ENCODE data around the gene SHANK2.

DNA sequence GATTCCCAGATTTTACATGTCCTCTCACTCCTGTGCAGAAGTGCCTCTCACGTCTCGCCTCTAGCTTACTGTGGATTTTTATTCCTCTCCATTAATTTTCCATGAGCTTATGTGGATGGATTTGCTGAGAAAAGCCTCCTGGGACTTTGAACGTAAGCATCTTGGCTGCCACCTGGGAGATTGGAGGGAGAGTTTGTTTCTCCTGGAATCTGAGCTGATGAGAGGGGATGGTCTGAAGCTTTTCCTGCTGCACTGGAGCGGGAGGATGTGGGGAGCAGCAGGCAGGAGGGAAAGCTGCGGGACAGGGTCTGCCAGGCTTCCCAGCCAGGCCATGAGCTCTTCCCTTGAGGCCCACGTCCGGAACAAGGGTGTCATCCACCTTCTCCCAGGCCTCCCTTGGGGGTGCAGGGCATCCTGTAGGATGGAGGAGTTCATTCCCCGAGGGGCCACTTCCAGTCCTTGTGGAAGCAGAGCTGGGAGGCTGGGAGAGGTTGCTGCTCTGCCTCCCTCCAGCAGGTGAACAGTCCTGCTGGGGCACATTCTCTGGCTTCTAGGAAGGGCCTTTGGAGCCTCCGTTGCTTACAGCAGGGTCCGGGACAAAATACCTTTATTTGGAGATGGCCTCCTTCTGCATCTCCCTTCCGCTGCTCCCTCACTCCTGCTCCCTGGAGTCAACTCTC lies 3.6 kb upstream of the SHANK2 start:
- TF ChIP-seq, protein P1, sequence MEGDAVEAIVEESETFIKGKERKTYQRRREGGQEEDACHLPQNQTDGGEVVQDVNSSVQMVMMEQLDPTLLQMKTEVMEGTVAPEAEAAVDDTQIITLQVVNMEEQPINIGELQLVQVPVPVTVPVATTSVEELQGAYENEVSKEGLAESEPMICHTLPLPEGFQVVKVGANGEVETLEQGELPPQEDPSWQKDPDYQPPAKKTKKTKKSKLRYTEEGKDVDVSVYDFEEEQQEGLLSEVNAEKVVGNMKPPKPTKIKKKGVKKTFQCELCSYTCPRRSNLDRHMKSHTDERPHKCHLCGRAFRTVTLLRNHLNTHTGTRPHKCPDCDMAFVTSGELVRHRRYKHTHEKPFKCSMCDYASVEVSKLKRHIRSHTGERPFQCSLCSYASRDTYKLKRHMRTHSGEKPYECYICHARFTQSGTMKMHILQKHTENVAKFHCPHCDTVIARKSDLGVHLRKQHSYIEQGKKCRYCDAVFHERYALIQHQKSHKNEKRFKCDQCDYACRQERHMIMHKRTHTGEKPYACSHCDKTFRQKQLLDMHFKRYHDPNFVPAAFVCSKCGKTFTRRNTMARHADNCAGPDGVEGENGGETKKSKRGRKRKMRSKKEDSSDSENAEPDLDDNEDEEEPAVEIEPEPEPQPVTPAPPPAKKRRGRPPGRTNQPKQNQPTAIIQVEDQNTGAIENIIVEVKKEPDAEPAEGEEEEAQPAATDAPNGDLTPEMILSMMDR (IDR thresholded peaks at IDR 0.05) = no peak
- no peak for TF ChIP-seq EP300 (IDR thresholded peaks at IDR 0.05)

Data from sigmoid colon (tissue), 4 donors.